ENCODE data around the gene MC1R.

The MC1R gene

GRCh38 chr16:89905511-89906139 is 13.0 kb upstream of the MC1R start:
- TF ChIP-seq ZFX (IDR thresholded peaks at IDR 0.05; ENCODE audit: borderline replicate concordance): no peak
- TF ChIP-seq, protein P1, sequence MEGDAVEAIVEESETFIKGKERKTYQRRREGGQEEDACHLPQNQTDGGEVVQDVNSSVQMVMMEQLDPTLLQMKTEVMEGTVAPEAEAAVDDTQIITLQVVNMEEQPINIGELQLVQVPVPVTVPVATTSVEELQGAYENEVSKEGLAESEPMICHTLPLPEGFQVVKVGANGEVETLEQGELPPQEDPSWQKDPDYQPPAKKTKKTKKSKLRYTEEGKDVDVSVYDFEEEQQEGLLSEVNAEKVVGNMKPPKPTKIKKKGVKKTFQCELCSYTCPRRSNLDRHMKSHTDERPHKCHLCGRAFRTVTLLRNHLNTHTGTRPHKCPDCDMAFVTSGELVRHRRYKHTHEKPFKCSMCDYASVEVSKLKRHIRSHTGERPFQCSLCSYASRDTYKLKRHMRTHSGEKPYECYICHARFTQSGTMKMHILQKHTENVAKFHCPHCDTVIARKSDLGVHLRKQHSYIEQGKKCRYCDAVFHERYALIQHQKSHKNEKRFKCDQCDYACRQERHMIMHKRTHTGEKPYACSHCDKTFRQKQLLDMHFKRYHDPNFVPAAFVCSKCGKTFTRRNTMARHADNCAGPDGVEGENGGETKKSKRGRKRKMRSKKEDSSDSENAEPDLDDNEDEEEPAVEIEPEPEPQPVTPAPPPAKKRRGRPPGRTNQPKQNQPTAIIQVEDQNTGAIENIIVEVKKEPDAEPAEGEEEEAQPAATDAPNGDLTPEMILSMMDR (IDR thresholded peaks at IDR 0.05): no peak
- H3K27ac ChIP-seq: no peak overlapping the region

- TF ChIP-seq, protein P1 (IDR thresholded peaks at IDR 0.05): no peak
- TF ChIP-seq ZFX (IDR thresholded peaks at IDR 0.05; ENCODE audit: borderline replicate concordance): no peak
- no peak overlapping the region for H3K27ac ChIP-seq
Measured at GRCh38 chr16:89906140-89907025, 12.3 kb upstream of the MC1R start.

GRCh38 chr16:89907055-89907814 is 11.4 kb upstream of the MC1R start:
- TF ChIP-seq, protein P1 (IDR thresholded peaks at IDR 0.05): no peak
- no peak for TF ChIP-seq ZFX (IDR thresholded peaks at IDR 0.05; ENCODE audit: borderline replicate concordance)
- H3K27ac ChIP-seq: no peak overlapping the region

DNA sequence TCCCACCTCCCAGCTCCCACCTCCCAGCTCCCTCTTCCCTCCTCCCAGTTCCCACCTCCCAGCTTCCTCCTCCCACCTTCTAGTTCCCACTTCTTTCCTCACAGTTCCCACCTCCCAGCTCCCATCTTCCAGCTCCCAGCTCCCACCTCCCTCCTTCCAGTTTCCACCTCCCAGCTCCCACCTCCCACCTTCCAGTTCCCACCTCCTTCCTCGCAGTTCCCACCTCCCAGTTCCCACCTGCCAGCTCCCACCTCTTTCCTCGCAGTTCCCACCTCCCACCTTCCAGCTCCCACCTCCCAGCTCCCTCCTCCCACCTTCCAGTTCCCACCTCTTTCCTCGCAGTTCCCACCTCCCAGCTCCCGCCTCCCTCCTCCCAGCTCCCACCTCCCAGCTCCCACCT is 10.4 kb upstream of the MC1R start:
- no peak overlapping the region for H3K27ac ChIP-seq
- TF ChIP-seq, protein P1 (IDR thresholded peaks at IDR 0.05): no peak
- TF ChIP-seq ZFX (IDR thresholded peaks at IDR 0.05; ENCODE audit: borderline replicate concordance): no peak

GRCh38 chr16:89909777-89910716 is 8.6 kb upstream of the MC1R start:
- peak overlapping the region; percentile 35 for H3K27ac ChIP-seq

More at GRCh38 chr16:89909777-89910716, 8.6 kb upstream of the MC1R start:
- TF ChIP-seq, protein P1 (IDR thresholded peaks at IDR 0.05): peak; percentile 95
- TF ChIP-seq ZFX (IDR thresholded peaks at IDR 0.05; ENCODE audit: borderline replicate concordance): no peak
